ENCODE measurements around the gene BMPR2.
"Not testable (repeated sequence)": the region's sequence is repeated elsewhere in the genome, so short reads cannot be mapped to it uniquely, and the experiment has no call there.

- not testable (repeated sequence) for TF ChIP-seq GABPA (IDR thresholded peaks at IDR 0.05 in 1 of 2, conservative IDR thresholded peaks at IDR 0.05 in 1 of 2); EGR1 (IDR thresholded peaks at IDR 0.05; ENCODE audit: low read depth in 2 of 2); RAD21 (IDR thresholded peaks at IDR 0.05); YY1 (IDR thresholded peaks at IDR 0.05); TAF1 (conservative IDR thresholded peaks at IDR 0.05); JUND (IDR thresholded peaks at IDR 0.05); NR2F2 (IDR thresholded peaks at IDR 0.05); FOXA1 (IDR thresholded peaks at IDR 0.05); FOXA2 (IDR thresholded peaks at IDR 0.05); ATF3 (IDR thresholded peaks at IDR 0.05)
- TF ChIP-seq, protein P1, sequence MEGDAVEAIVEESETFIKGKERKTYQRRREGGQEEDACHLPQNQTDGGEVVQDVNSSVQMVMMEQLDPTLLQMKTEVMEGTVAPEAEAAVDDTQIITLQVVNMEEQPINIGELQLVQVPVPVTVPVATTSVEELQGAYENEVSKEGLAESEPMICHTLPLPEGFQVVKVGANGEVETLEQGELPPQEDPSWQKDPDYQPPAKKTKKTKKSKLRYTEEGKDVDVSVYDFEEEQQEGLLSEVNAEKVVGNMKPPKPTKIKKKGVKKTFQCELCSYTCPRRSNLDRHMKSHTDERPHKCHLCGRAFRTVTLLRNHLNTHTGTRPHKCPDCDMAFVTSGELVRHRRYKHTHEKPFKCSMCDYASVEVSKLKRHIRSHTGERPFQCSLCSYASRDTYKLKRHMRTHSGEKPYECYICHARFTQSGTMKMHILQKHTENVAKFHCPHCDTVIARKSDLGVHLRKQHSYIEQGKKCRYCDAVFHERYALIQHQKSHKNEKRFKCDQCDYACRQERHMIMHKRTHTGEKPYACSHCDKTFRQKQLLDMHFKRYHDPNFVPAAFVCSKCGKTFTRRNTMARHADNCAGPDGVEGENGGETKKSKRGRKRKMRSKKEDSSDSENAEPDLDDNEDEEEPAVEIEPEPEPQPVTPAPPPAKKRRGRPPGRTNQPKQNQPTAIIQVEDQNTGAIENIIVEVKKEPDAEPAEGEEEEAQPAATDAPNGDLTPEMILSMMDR (IDR thresholded peaks at IDR 0.05; ENCODE audit: low read depth, low read length, missing input control) = not testable (repeated sequence)
- TF ChIP-seq, protein P2, sequence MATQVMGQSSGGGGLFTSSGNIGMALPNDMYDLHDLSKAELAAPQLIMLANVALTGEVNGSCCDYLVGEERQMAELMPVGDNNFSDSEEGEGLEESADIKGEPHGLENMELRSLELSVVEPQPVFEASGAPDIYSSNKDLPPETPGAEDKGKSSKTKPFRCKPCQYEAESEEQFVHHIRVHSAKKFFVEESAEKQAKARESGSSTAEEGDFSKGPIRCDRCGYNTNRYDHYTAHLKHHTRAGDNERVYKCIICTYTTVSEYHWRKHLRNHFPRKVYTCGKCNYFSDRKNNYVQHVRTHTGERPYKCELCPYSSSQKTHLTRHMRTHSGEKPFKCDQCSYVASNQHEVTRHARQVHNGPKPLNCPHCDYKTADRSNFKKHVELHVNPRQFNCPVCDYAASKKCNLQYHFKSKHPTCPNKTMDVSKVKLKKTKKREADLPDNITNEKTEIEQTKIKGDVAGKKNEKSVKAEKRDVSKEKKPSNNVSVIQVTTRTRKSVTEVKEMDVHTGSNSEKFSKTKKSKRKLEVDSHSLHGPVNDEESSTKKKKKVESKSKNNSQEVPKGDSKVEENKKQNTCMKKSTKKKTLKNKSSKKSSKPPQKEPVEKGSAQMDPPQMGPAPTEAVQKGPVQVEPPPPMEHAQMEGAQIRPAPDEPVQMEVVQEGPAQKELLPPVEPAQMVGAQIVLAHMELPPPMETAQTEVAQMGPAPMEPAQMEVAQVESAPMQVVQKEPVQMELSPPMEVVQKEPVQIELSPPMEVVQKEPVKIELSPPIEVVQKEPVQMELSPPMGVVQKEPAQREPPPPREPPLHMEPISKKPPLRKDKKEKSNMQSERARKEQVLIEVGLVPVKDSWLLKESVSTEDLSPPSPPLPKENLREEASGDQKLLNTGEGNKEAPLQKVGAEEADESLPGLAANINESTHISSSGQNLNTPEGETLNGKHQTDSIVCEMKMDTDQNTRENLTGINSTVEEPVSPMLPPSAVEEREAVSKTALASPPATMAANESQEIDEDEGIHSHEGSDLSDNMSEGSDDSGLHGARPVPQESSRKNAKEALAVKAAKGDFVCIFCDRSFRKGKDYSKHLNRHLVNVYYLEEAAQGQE (IDR thresholded peaks at IDR 0.05) = not testable (repeated sequence)
- TF ChIP-seq, protein P3, sequence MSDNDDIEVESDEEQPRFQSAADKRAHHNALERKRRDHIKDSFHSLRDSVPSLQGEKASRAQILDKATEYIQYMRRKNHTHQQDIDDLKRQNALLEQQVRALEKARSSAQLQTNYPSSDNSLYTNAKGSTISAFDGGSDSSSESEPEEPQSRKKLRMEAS (IDR thresholded peaks at IDR 0.05) = not testable (repeated sequence)
- TF ChIP-seq, protein P4, sequence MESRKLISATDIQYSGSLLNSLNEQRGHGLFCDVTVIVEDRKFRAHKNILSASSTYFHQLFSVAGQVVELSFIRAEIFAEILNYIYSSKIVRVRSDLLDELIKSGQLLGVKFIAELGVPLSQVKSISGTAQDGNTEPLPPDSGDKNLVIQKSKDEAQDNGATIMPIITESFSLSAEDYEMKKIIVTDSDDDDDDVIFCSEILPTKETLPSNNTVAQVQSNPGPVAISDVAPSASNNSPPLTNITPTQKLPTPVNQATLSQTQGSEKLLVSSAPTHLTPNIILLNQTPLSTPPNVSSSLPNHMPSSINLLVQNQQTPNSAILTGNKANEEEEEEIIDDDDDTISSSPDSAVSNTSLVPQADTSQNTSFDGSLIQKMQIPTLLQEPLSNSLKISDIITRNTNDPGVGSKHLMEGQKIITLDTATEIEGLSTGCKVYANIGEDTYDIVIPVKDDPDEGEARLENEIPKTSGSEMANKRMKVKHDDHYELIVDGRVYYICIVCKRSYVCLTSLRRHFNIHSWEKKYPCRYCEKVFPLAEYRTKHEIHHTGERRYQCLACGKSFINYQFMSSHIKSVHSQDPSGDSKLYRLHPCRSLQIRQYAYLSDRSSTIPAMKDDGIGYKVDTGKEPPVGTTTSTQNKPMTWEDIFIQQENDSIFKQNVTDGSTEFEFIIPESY (IDR thresholded peaks at IDR 0.05) = not testable (repeated sequence)
These were observed 199.1 kb downstream of the BMPR2 start for GRCh38 chr2:202575194-202575593.

Data from liver (tissue), 3 donors.